HG03045 (cell line): Measurements from ENCODE around the gene ATXN7.

ENCODE experiments used
- ATAC-seq: cut with Tn5 transposase; IDR thresholded peaks from one replicate; pipeline ENCODE4 v1.9.1; 2021; ENCODE audit warnings: mild to moderate bottlenecking, moderate library complexity; ENCODE audit not compliant: unreplicated experiment

ATXN7 gene

DNA sequence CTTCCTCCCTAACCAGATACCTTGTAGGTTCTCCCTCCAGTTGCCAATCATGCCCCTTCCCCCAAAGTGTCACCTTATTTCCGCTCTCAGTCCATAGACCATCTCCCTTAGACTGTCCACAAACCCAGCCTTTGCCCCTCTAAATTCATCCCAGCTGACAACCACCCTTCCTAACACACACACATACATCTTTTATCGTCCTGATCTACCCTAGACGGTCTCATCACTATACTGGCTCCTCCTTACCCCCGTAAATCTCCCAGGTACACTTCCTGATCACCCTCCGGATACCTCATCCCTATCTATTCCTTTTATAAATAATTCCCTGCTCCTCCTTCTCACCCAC lies 890 bp upstream of the ATXN7 start:
- ATAC-seq: no peak

- ATAC-seq: peak; percentile 47
These were observed 619 bp downstream of the ATXN7 start for GRCh38 chr3:63864008-63864964.

DNA sequence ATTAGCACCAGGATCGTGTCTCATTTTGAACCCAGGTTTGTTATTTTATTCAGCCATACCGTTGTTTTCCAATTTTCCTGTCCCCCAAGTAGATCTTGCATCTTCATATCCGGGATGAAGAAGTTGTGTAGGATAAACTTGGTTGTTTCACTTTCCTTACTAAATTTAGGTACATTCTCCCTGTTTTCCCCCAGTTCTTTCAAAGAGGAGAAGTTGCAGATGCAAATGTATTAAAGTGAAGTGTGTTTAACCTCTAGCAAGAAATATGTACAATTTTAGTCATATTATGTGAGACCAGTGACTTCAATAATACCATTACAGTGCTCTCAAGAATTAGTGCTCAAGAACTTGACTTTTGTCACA lies 1.3 kb downstream of the ATXN7 start:
- ATAC-seq: no peak

DNA sequence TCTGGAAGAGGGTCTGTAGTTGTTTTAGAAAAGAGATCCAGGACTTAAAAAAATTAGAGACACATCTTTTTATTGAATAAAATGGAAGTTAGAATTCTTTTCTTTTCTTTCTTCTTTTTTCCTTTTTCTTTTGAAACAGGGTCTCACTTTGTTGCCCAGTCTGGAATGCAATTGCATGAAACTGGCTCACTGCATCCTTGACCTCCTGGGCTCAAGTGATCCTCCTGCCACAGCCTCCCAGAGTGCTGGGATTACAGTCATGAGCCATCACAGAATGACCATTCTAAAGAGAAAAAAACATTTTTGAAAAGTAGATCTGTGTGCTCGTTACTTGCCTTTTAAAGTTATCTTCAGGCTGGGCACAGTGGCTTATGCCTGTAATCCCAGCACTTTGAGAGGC lies 3.6 kb downstream of the ATXN7 start:
- ATAC-seq: no peak

- ATAC-seq: no peak
These were observed 6.4 kb downstream of the ATXN7 start for GRCh38 chr3:63869940-63870614.

DNA sequence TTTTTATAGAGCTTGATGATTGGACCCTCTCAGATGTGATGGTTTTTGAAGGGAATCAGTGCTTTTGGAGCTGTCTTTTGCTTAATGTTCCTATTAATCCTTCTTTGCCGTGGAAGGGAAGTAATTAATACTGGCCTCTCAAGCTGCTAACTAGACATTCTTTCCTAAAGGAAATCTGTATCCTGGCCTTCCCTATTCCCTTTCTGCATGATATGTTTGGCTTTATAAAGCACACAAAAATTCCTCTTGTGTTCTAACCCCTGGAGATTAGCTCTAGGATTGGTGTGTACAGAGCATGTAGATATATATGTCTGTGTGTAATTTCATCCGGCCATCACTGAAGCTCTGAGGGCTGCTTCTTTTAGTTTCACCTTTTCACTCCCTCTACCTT lies 6.9 kb downstream of the ATXN7 start:
- ATAC-seq: no peak

- ATAC-seq: no peak
These were observed 8.7 kb downstream of the ATXN7 start for GRCh38 chr3:63872135-63872924.

DNA sequence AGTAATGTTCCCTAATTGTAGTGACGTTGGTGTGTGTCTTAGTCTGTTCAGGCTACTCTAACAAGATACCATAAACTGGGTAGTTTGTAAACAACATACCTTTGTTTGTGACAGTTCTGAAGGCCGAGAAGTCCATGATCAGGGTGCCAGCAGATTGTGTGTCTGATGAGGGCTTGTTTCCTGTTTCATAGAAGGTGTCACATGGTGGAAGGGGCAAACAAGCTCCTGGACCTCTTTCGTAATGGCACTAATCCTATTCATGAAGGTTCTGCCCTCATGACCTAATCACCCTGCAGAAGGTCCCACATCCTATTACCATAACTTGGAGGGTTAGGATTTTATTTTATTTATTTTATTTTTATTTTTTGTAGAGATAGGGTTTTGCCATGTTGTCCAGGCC lies 11.1 kb downstream of the ATXN7 start:
- no peak for ATAC-seq

DNA sequence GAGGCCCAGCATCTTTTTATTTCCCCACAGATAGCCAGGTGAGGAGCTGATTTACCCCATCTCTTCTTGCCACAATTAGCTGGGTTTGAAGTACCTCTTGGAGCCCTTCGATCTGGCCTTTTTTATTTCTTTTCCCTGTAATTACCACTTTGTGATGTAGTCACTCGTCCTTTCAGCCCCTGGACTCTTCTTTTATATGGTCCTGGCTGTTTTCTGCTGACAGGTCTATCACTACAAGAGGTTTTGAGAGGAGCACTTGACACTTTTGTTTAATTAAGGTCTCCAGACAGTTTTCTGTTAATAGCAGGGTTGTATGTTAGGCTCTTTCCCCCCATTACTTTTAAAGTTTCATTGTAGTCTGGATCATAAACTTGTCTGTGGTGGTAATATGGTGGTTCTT lies 11.8 kb downstream of the ATXN7 start:
- no peak for ATAC-seq

GRCh38 chr3:63876260-63876659 lies 12.6 kb downstream of the ATXN7 start:
- ATAC-seq: no peak

DNA sequence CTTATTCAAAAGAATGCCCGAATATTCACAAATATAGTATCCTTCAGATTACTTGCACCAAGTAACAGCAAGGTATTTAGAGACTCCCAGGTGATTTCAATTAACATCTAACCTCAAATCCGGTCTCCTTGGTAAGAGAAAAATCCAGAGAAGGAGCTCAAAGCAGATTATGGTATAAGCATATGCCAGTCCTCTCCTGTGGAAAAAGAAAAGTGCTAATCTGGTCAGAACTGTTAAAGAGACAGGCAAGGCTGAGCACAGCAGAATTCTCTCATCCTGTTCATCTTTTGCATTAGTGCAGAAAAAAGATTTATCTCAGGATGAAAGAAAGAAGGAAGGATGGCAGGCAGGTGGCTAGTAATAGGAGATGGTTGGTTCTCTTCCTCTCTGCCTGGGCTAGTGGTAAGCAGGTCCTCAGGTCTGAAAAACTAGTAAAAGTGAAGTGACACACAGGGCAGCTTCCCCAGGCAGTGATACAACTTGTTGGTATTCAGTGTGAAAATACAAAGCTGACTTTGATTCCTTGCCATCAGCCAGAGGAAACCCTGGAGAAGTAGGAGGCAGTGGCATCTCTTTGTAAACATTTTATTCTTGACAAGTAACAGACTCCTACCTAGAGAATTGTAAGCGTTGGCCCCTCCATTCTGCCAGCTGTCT lies 14.2 kb downstream of the ATXN7 start:
- ATAC-seq: no peak

DNA sequence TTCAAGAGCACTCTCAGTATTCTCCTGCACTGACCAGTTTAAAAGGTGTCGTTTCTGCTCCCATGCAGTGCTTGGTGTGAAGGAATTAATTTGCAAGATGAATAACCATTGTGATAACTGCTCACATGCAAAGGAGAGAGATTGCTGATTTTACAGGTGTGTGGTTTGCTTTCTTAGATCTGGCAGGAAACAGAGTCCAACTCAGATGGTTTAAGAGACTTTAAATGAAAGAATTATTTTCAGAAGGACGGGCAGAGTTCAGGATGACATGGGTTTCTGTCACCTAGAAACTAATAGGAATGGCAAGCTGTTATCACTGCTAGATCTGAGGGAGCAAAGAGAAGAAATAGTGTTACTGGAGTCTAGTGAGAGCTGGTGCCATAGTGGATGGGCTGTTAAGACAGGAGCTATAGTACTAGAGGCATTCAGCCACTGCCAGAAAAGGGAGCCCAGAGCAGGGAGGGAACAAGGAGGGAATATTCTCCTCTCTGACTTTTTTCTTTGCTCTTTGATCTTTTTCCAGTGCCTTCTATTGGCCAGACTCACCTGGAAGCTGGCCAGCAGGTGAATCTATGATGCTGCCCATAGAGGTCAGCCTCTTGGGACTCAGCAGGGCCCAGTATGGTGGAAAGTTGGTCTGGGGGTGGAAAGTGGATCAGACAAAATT lies 14.9 kb downstream of the ATXN7 start:
- ATAC-seq: no peak

DNA sequence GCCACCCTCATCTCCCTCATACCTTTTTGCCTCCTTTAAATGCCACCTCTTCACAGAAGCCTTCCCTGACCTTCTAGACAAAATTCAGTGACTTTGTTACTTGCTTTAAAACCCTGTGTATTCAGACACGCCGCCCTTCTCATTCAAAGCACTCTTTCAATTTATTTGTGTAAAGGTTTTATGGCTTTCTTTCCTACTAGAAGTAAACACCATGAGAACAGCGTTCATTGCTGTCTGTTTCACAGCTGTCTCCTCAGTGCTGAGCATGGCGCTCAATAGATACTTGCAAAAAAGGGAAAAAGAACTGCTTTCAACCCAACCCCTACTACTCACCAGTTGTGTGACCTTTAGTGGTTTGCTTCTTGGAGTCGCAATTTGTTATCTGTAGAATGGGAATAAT lies 17.0 kb downstream of the ATXN7 start:
- ATAC-seq: no peak

GRCh38 chr3:63886858-63887257 lies 23.2 kb downstream of the ATXN7 start:
- ATAC-seq: no peak

GRCh38 chr3:63891518-63891917 lies 27.9 kb downstream of the ATXN7 start:
- ATAC-seq: no peak

GRCh38 chr3:63892773-63893352 lies 29.2 kb downstream of the ATXN7 start:
- ATAC-seq: no peak

DNA sequence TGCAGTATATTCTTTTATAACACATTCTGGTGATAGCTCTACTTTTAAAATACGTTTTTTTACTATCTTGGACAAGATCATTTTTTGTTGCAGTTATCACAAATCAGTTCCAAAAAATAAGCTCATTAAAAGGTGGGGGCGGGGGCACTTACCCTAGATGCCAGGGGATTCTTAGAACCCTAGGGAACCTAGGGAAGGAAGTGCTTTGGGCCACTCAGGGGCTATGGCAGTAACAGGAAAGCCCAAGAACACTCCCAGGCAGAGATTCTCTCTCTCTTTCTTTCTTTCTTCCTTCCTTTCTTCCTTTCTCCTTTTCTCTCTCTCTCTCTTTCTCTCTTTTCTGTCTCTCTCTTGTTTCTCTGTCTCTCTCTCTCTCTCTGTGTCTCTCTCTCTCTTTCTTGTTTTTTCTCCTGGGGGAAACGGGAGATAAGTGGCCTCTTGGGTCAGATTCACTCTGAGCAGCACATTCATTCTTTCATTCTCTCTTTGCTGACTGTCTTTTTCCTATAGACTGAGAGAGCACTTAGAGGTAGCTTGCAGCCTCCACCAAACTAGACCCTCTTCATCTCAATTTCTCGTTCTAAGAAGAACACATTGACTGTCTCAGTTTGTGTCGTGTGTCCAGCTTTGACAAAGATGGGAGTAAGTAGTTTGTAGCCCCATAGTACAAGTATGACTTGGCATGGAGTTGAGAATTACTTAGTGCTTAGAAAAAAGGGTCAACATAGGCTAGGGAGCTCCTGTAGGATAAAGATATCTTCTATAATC lies 31.9 kb downstream of the ATXN7 start:
- no peak for ATAC-seq

- no peak for ATAC-seq
These were observed 32.8 kb downstream of the ATXN7 start for GRCh38 chr3:63896332-63897030.

DNA sequence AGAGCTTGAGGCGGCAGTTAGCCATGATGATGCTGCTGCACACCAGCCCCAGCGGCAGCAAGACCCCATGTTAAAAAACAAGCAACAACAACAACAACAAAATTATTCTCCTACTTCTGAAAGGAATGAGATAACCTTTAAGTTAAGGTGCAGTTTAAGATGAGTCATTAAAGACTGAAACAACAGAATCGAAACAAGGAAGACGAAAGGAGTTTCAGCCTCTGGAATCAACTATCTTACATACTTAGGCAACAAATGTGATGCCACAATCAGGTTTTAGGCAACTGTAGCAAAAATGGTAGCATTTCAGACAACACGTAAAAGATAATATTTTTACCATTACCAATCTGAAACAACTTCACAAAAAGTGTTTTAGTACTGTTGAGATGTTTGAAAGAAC lies 36.3 kb downstream of the ATXN7 start:
- ATAC-seq: no peak
